ENCODE measurements around the gene ESPN.
"Not testable (repeated sequence)": the region's sequence is repeated elsewhere in the genome, so short reads cannot be mapped to it uniquely, and the experiment has no call there.

ESPN gene, protein sequence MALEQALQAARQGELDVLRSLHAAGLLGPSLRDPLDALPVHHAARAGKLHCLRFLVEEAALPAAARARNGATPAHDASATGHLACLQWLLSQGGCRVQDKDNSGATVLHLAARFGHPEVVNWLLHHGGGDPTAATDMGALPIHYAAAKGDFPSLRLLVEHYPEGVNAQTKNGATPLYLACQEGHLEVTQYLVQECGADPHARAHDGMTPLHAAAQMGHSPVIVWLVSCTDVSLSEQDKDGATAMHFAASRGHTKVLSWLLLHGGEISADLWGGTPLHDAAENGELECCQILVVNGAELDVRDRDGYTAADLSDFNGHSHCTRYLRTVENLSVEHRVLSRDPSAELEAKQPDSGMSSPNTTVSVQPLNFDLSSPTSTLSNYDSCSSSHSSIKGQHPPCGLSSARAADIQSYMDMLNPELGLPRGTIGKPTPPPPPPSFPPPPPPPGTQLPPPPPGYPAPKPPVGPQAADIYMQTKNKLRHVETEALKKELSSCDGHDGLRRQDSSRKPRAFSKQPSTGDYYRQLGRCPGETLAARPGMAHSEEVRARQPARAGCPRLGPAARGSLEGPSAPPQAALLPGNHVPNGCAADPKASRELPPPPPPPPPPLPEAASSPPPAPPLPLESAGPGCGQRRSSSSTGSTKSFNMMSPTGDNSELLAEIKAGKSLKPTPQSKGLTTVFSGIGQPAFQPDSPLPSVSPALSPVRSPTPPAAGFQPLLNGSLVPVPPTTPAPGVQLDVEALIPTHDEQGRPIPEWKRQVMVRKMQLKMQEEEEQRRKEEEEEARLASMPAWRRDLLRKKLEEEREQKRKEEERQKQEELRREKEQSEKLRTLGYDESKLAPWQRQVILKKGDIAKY

GRCh38 chr1:6424619-6425593, at the start of gene ESPN:
Gene ESPN, plus strand, starts transcription at chr1:6424776. Its CDS starts 180 bp downstream, at chr1:6424956.
- DNase-seq = peak; percentile 48

DNA sequence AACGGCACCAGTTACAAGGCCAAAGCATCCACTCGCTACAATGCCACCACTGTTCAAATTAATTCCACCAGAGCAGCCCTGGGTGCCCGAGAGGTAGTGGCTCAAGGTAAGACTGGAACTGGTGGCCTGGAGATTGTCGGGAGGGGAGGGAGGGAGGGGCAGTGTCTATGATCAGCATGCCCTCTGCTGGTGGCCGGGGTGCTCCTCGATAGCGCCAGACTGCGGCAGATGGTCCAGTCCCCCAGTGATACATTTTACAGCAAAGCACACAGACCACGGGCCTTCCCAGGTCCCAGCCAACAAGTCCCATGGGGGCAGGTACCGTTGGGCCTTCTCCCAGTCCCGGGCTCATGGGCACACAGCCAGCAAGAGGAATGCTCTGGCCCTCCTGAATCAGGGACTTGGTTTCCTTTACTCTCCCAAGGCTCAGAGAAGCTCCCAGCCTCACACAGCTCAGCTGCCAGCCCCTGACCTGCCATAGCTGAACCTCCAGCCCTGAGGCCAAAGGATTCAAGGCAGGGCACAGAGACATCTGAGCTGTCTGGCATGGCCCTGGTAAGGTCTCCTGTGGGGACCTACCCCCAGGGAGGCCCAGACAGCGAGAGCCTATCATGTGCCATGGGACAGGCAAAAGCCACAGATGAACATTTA, 46.4 kb upstream of the ESPN start:
- DNase-seq = peak; percentile 52

DNA sequence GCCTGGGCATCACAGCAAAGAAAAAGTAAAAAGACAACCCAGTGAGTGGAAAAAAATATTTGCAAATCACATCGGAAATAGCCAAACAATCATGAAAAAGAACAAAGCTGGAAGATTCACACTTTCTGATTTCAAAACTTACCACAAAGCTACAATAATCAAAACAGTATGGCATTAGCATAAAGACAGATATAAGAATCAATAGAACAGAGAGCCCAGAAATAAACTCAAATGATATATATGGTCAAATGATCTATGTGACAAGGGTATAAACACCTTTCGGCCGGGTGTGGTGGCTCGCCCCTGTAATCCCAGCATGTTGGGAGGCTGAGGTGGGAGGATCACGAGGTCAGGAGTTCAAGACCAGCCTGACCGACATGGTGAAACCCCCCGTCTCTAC, 44.5 kb upstream of the ESPN start:
- DNase-seq = no peak

DNA sequence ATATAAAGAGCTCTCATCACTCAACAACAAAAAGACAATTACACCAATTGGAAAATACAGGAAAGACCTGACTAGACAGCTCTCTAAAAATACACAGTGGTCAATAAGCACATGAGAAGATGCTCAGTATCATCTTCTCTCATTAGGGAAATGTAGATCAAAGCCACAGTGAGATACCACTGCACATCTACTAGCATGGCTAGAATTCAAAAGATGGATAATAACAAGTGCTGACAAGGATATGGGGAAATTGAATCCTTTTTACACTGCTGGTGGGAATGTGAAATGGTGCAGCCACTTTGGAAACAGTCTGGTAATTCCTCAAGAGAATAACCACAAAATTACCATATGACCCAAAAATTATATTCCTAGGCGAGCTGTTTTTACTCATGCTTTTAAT, 40.4 kb upstream of the ESPN start:
- DNase-seq = no peak

GRCh38 chr1:6384962-6385361, 39.6 kb upstream of the ESPN start:
- DNase-seq = no peak

- DNase-seq = no peak
These were observed 38.9 kb upstream of the ESPN start for GRCh38 chr1:6385488-6386191.

- DNase-seq = no peak
These were observed 38.1 kb upstream of the ESPN start for GRCh38 chr1:6386371-6386949.

DNA sequence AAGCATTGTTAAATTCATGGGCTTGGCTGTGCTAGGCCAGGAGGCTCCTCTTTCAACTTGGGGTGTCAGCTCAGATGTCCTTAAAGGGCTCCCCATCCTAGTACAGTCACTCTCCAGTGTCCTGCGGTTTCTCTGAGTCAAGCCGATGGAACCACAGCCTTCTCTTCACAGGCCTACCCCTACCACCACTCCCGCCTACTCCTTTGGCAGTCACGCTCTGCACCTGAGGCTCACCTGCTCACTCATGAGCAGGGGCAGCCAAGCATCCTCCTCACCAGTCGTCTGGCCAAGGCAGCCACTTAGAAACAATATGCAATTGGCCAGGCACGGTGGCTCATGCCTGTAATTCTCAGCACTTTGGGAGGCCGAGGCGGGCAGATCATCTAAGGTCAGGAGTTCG, 34.6 kb upstream of the ESPN start:
- DNase-seq = no peak

GRCh38 chr1:6391951-6392808, 32.4 kb upstream of the ESPN start:
- DNase-seq = peak; percentile 55

GRCh38 chr1:6392809-6393399, 31.7 kb upstream of the ESPN start:
- DNase-seq = peak; percentile 47

DNA sequence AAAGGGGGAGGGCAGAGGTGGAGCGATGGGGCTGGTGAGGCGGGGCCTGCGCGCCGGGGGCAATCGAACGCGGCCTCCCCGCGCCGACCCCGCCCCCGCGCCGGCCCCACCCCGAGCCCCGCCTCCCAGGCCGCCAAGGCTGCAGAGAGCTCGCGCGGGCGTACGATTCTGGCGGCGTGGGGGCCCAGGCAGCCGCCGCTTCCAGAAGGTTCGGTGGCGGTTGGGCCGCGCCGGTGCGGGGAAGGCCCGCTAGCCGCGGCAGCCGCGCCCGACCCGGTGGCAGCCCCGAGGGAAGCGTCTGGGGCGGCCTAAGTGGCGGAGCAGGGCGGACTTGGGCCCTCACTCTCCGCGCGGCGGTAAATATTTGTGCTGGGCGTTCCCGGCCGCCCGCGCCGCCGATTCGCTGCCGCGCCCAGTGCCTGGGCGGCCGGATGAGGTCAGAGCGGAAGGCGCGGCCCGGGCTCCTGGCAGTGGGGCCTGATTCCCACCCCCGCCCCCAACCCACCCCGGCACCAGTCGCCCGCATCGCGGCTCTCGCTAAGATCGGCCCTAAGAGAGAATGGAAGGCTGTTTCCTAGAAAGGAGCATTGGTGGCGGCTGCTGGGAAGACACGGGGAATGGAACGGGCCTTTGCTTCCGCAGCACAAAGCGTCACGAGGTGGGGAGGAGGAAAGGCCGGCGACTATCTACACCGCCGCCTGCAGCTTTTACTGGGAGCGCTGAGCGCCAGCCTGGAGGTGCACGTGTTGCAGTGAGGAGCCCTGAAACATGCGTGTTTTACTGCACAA, 31.0 kb upstream of the ESPN start, which contains the start of gene ACOT7:
Gene ACOT7, minus strand, starts transcription at position 368 of the 788 bp plus-strand sequence. CDS start 368 bp downstream, outside the sequence.
- DNase-seq = peak; percentile 96

GRCh38 chr1:6395130-6395529, 29.4 kb upstream of the ESPN start:
- peak; percentile 27 for DNase-seq

DNA sequence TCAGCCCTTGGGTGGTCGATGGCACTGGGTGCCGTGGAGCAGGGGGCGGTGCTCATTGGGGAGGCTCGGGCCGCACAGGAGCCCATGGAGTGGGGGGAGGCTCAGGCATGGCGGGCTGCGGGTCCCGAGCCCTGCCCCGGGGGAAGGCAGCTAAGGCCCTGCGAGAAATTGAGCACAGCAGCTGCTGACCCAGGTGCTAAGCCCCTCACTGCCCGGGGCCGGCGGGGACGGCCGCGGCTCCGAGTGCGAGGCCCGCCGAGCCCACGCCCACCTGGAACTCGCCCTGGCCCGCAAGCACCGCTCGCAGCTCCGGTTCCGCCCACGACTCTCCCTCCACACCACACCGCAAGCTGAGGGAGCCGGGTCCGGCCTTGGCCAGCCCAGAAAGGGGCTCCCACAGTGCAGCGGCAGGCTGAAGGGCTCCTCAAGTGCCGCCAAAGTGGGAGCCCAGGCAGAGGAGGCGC, 28.8 kb upstream of the ESPN start:
- not testable (repeated sequence) for DNase-seq

- peak; percentile 34 for DNase-seq
These were observed 27.6 kb upstream of the ESPN start for GRCh38 chr1:6396998-6397397.

DNA sequence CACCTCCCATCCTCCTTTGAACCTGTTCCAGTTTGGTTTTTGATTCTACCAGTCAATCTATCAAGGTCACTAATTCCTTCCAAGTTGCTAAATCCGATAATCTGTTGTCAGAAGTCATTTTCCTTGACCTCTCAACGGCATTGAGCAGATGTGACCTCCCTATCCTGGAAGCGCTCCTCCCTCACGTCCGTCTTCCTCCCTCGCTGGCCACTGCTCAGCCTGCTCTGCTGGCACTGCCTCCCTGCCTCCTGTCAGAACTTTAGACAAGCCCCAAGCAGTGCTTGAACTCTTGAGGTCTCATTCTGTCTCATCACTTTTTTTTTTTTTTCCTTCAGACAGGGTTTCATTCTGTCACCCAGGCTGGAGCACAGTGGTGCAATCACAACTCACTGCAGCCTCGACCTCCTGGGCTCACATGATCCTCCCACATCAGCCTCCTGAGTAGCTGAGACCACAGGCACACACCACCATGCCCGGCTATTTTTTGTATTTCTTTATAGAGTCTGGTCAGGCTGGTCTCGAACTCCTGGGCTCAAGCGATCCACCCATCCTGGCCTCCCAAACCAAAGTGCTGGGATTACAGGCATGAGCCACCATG, 26.6 kb upstream of the ESPN start:
- DNase-seq = no peak

GRCh38 chr1:6399294-6399693, 25.3 kb upstream of the ESPN start:
- DNase-seq = no peak

DNA sequence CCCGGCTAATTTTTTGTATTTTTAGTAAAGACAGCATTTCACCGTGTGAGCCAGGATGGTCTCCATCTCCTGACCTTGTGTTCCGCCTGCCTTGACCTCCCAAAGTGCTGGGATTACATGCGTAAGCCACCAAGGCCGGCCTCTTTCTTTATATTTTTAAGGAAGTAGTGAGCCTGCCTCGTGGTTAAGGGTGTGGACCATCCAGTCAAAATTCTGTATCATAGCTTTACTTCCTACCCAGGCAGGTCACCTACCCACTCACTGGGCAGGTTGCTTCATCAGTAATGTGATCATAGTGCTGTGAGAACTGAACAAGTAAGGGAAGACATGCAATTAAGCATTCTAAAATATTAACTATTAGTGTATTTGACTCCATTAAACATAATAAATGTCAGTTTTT, 22.9 kb upstream of the ESPN start:
- peak; percentile 66 for DNase-seq

- no peak for DNase-seq
These were observed 16.6 kb upstream of the ESPN start for GRCh38 chr1:6408023-6408422.
